ENCODE results near the gene RPH3AL.
"Not testable (repeated sequence)": the region's sequence is repeated elsewhere in the genome, so short reads cannot be mapped to it uniquely, and the experiment has no call there.

RPH3AL gene

DNA sequence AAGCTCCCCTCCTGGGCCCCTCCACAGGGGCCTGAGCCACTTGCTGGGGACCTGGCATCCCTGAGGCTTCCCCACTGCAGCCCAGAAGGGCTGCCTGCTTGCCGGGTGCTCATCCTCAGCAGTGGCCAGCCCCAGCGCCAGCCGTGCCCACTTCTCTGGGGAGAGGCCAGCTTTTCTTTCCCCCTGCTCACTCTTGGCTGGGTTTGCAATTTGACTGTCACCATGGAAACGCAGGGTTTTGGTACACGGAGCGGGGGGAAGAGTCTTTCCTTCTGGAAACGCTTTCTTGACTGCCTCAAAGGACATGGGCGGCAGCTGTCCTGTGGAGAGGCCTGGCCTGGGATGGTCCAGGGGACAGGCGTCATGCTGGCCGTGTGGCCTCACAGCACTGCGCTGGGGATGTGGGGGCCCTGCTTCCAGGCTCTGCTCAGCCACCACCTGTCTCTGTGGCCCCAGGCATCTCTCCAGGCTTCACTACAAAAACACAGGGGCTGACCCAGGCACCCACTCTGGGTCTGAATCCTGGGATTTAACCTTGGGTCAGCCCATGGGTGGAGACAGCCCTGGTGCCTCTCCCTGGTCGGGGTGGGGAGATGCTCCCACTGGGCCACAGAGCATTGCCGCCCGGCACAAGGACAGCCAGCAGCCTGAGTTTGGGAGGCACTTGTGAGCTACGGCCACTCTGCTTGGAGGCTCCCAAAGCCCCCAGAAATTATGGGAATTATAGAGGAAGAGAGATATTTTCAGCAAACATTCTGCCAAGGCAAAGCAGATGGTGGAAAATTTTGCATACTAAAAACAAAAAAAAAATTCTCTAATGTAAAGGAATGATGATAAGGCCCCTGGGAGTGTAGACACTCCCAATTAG lies 125.3 kb downstream of the RPH3AL start:
- ATAC-seq (replicated peaks) (no peak), DNase-seq (no peak)
- H3K27ac Mint-ChIP-seq = no peak overlapping the region
- H3K4me1 Mint-ChIP-seq = peaks cover 2 to 6% of the 10 kb centered on the region in 2 donors
- no peaks in the 10 kb centered on the region for H3K9me3 Mint-ChIP-seq
- H3K27me3 Mint-ChIP-seq = peaks cover 0 to 5% of the 10 kb centered on the region in 2 donors
- no peak overlapping the region for H3K4me3 Mint-ChIP-seq
- no peaks in the 10 kb centered on the region for H3K36me3 Mint-ChIP-seq

DNA sequence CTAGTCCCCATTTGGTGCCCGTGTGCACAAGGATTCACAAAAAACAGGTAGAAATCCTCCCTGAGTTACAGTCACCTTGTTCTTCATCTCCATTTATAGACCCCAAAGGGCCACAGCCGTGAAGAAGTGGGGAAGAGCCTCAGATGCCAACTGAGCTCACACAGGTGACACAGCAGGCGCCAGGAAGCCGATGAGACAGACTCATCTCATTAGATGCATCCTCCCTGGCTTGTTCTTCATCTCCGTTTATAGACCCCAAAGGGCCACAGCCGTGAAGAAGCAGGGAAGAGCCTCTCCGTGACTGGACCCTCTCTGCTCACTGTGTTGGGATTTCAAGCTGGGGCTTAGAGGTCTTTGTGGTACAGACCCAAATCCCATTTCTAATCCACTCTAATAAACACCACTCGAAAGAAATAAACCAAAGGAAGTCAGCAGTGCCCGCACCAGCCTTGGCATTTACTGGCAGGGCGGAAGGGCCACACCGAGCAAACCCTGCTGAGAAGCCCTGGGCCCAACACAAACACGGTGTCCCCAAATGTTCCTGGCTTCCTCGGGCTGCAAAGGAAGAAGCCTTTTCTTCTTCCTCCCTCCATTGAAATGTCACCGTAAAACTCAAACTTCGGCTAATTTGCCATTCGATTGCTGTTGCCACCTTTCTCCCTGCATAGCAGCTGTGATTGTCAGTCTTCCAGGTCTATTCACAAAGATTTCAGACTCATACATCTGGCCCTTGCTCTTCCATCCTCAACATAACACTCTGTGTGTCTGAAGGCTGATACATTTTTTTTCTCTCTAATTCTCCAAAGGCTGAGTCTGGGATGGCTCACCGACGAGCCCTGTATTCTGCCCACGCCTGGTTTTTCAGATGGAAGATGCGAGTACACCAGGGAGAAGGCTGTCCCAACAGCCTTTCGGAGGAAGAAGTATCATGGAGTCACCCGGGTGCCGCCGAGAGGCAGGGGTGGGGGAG lies 126.2 kb downstream of the RPH3AL start:
- Mint-ChIP-seq H3K27ac (peak overlapping the region; percentile 81), H3K4me1 (no peaks in the 10 kb centered on the region), H3K4me3 (no peak overlapping the region), H3K27me3 (no peaks in the 10 kb centered on the region), H3K9me3 (no peaks in the 10 kb centered on the region), H3K36me3 (no peaks in the 10 kb centered on the region)
- ATAC-seq (replicated peaks) (no peak), DNase-seq (no peak)

DNA sequence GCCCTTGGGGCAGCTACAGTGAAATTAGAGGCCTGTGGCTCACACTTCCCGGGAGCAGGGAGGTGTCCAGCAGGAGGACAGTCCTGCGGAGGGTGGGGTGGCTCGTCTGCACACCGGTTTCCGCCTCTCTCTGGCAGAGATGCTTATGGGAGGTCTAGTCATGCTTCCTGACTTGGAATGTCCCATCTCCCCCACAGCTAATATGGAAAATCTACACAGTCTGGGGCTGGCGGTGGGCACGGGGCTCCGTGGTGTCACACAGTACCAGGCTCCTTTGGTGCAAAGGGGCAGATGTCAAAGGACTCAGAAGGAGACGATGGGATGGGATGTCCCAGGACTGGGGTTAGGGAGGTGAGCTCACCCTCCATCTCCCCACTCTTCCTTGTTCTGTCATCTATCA lies 127.1 kb downstream of the RPH3AL start:
- no peaks in the 10 kb centered on the region for H3K36me3 Mint-ChIP-seq
- no peaks in the 10 kb centered on the region for H3K4me1 Mint-ChIP-seq
- no peaks in the 10 kb centered on the region for H3K27me3 Mint-ChIP-seq
- ATAC-seq (replicated peaks) = no peak
- DNase-seq = no peak
- peak overlapping the region; percentile 81 for H3K27ac Mint-ChIP-seq
- H3K9me3 Mint-ChIP-seq = no peaks in the 10 kb centered on the region
- no peak overlapping the region for H3K4me3 Mint-ChIP-seq

DNA sequence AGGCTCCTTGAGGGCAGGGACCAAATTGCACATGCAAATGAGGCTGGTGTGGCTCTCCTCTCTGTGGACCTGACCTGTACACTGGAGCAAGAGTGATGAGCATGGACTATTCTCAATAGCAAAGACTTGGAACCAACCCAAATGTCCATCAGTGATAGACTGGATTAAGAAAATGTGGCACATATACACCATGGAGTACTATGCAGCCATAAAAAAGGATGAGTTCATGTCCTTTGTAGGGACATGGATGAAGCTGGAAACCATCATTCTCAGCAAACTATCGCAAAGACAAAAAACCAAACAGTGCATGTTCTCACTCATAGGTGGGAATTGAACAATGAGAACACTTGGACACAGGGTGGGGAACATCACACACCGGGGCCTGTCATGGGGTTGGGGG lies 128.0 kb downstream of the RPH3AL start:
- ATAC-seq (replicated peaks); H3K9me3 Mint-ChIP-seq; H3K36me3 Mint-ChIP-seq; DNase-seq; H3K4me3 Mint-ChIP-seq; H3K4me1 Mint-ChIP-seq; H3K27me3 Mint-ChIP-seq; H3K27ac Mint-ChIP-seq: not testable (repeated sequence)

DNA sequence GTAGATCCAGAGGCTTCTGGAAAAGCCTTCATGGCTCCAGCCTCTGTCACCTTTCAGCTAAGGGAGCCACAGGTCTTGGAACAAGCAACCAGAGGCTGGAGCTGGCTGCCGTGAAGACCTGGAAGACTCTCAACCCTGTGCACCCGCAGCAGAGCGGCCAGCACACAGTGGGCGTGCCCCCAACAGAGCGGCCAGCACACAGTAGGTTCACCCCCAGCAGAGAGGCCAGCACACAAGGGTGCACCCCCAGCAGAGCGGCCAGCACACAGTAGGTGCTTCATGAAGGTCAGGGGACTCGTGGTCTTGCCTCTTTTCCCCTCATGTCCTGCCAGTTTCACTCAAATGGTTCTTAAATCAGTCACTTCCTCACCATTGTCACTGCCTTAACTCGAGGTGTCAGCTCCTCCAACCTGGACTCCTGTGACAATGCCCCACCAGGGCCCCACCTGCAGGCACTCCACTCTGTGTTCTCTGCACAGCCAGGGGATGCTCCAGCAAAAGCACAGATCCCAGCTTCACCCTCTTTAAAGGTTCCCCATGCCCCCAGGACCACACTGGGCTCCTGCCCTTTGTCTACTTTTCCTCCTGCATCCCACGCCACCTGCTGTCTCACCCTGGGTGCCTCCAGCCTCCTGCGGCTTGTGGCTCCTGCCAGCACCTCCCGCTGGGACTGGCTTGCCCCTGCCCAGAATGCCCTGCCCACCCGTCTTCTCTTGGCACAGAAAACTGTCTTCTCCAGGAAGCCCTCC lies 128.7 kb downstream of the RPH3AL start:
- no peak for DNase-seq
- H3K4me3 Mint-ChIP-seq = no peak overlapping the region
- no peaks in the 10 kb centered on the region for H3K36me3 Mint-ChIP-seq

DNA sequence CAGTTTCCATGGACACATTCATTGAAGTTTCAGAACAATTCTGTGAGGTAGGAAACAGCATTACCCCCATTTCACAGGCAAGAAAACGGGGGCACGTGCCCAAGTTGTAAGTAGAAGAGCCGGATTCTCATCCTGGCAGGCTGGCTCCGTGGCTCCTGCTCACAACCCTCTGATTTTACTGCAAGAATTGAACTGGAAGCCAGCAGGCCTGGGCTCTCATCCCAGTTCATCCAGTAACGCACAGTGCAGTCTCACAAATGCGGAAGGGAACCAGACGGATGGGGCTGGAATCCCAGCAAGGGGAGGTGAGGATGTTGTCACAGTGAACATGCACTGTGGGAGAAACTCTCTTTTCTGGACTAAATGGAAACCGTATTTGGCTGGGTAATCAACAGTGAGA lies 130.4 kb downstream of the RPH3AL start:
- no peaks in the 10 kb centered on the region for H3K9me3 Mint-ChIP-seq
- ATAC-seq (replicated peaks) = no peak

More for the DNA sequence above, 128.7 kb downstream of the RPH3AL start:
- no peaks in the 10 kb centered on the region for H3K27me3 Mint-ChIP-seq
- no peak overlapping the region for H3K27ac Mint-ChIP-seq
- no peak for ATAC-seq (replicated peaks)
- H3K4me1 Mint-ChIP-seq = no peaks in the 10 kb centered on the region
- no peaks in the 10 kb centered on the region for H3K9me3 Mint-ChIP-seq

DNA sequence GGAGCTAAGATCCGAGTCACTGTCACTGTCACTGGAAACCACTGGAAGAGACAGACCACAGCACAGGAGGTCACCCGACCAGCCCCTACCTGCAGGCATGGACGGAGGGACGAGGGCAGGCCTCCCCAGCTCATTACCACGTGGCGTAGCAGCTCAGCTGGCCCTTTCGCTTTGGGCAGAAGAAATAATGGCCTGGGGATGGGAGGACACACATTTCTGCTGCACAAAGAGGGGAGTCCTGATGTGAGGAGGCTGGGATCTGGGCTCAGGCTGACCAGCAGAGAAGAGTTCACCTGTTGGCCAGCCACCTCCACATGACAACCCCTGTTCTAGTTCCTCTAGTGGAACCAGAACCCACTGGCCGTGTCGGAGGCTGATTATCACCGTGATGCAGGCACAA lies 132.9 kb downstream of the RPH3AL start:
- no peak for DNase-seq
- H3K4me1 Mint-ChIP-seq = peaks cover 0 to 2% of the 10 kb centered on the region in 2 donors
- no peak for ATAC-seq (replicated peaks)
- H3K27me3 Mint-ChIP-seq = no peaks in the 10 kb centered on the region
- H3K36me3 Mint-ChIP-seq = no peaks in the 10 kb centered on the region
- H3K4me3 Mint-ChIP-seq = no peak overlapping the region
- H3K27ac Mint-ChIP-seq = no peak overlapping the region
- no peaks in the 10 kb centered on the region for H3K9me3 Mint-ChIP-seq

More for the DNA sequence above, 130.4 kb downstream of the RPH3AL start:
- Mint-ChIP-seq H3K27me3 (no peaks in the 10 kb centered on the region), H3K4me3 (no peak overlapping the region), H3K4me1 (no peaks in the 10 kb centered on the region), H3K36me3 (no peaks in the 10 kb centered on the region), H3K27ac (no peak overlapping the region)
- no peak for DNase-seq

DNA sequence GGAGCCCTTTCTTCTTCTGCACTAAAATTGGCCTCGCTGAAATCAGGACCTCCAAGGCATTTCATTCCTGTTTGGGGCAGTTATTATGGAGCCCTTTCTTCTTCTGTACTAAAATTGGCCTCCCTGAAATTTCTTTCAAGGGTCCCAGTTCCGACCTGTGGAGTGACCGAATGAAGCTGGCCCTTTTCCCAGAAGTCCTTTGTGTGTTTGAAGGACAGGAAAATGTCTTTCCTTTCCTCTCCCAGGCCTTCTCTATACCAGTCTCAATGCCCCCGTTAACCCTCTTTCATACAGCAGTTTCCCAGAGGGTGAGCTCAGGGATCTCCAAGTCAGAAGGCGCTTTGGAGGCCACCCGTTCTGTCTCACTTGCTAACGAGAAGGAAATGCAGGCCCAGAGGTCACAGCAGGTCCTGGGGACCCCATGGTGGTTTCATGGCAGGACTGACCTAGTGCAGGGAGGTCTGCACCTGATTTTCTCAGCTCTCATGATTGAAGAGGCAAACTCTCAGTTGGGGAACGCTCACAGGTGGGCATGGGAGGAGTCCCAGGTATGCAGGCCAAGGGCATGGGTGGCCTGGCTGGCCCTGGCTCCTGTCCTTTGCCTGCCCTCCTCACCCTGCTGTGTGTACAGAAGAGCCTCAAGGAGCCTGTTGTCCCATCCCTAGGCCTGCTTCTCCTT lies 134.0 kb downstream of the RPH3AL start:
- Mint-ChIP-seq H3K27ac (no peak overlapping the region), H3K9me3 (no peaks in the 10 kb centered on the region), H3K4me1 (peaks cover 0 to 3% of the 10 kb centered on the region in 2 donors), H3K36me3 (no peaks in the 10 kb centered on the region), H3K27me3 (no peaks in the 10 kb centered on the region), H3K4me3 (no peak overlapping the region)
- DNase-seq (no peak), ATAC-seq (replicated peaks) (no peak)

DNA sequence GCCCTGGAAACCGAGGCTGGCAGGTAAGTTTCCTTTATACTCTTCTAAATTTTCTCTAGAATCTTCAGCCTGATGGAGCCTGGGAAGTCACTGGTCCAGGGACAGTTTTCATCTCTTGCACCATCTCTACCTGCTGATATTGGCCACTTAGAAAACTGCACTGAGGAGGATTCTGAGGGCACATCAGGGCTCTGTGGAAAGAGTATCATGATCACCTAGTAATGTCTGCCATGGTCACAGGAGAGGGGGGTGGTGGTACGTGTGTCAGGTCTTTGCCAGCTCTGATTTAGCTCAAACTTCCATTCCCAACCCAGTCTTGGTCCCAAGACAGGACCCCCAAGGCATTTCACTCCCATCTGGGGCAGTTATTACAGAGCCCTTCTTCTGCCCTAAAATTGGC lies 136.0 kb downstream of the RPH3AL start:
- no peak for ATAC-seq (replicated peaks)

DNA sequence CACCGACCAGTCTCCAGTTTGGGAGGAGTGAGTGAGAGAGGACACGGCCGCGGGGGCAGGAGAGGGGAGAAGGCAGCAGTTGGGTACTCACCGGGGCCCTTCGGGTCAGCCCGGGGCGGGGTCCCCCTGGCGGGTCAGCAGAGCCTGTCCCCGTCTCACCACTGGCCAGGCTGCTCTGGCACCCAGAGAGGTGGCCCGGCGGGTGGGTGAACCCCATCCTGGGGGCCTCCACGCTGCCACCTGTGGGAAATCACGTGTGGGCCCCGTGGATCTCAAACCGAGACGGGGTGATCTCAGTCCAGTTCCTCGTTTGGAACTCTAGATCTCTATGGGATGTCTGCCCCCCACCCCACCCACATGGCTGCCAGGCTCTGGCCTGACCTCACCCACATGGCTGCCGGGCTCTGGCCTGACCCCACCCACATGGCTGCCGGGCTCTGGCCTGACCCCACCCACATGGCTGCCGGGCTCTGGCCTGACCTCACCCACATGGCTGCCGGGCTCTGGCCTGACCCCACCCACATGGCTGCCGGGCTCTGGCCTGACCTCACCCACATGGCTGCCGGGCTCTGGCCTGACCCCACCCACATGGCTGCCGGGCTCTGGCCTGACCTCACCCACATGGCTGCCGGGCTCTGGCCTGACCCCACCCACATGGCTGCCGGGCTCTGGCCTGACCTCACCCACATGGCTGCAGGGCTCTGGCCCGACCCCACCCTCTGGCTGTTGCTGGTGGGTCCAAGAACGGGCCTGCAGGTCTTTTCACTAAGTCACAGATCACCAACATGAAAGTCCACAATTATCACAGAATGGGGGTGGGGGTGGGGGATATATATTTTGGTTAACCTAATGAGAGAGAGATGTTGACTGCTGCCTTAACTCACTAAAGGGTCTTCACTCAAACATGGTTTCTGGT lies 136.8 kb downstream of the RPH3AL start:
- Mint-ChIP-seq H3K4me3 (peak overlapping the region in 1 of 2 donors; percentile 51), H3K27ac (peak overlapping the region; percentile 75)
- H3K36me3 Mint-ChIP-seq, H3K4me1 Mint-ChIP-seq, DNase-seq, H3K27me3 Mint-ChIP-seq, H3K9me3 Mint-ChIP-seq: not testable (repeated sequence)
- ATAC-seq (replicated peaks) = peak in 1 of 2 donors; percentile 55

More for the DNA sequence above, 136.0 kb downstream of the RPH3AL start:
- no peak for DNase-seq
- no peak overlapping the region for H3K4me3 Mint-ChIP-seq
- H3K27me3 Mint-ChIP-seq = peaks cover 0 to 4% of the 10 kb centered on the region in 2 donors
- no peak overlapping the region for H3K27ac Mint-ChIP-seq
- H3K4me1 Mint-ChIP-seq = peaks cover 0 to 3% of the 10 kb centered on the region in 2 donors
- H3K36me3 Mint-ChIP-seq = peaks cover 2 to 6% of the 10 kb centered on the region in 2 donors
- no peaks in the 10 kb centered on the region for H3K9me3 Mint-ChIP-seq

DNA sequence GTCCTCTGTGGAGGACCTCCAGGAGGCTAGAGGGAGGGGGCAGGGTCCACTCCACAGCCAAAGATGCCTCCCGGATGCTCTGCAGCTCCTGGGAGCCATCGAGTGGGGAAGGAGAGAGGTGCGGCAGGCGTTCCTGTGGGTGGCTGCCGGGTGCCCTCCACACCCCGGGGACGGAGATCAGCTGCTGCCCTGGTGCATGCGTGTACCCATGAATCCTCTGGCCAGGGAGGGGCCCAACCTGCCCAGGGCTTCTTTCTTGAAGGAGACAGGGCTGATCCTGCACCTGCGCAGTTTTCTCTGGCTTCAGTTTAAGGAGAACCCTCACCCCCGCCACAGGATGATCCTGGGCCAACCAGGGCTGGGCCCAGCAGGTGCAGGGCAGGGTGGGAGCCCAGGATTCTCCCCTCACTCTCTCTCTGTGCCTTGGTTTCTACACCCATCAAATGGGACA lies 137.7 kb downstream of the RPH3AL start:
- H3K36me3 Mint-ChIP-seq = peaks cover 2 to 6% of the 10 kb centered on the region in 2 donors
- H3K9me3 Mint-ChIP-seq = no peaks in the 10 kb centered on the region
- H3K4me1 Mint-ChIP-seq = peaks cover 0 to 3% of the 10 kb centered on the region in 2 donors
- no peak for DNase-seq
- H3K27me3 Mint-ChIP-seq = peaks cover 0 to 10% of the 10 kb centered on the region in 2 donors
- peak overlapping the region; percentile 47 for H3K27ac Mint-ChIP-seq
- no peak for ATAC-seq (replicated peaks)
- H3K4me3 Mint-ChIP-seq = peak overlapping the region in 1 of 2 donors; percentile 51

DNA sequence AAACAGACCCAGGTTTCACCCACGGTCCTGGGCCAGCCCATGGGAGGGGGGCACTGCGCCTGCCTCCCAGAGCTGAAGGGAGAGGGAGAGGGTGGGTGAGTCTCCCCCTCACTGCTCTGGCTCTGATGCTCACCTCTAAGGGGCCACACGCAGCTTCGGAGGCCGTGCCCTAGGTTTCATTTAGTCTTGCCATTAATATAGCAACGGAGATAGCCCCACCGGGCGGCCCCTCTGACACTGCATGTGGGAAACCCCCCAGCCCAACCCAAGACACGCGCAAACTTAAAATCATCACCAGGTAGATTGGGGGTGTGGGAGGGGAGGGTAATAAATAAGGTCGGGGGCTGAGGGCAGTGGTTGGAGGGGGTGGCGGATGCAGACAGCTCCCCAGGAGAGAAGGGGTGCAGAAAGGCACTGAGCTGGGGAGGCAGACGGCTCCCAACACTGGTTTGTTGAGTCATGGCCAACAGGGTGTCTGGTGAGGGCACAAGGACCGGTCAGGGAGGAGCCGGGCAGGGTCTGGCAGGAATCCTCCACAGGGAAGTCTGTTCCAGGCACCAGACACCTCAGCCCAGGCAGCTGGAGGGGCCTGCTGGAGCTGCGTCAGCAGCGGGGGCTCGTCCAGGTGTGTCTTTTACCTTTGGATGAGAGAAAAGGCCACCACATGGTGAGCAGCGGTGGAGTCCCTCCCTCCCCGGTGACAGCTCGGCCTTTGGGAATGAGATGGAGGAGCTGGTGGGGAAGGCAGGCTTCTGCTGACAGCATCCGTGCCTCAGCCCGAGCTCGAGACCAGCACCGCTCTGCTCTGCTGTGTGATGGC lies 139.1 kb downstream of the RPH3AL start:
- peaks cover 0 to 3% of the 10 kb centered on the region in 2 donors for H3K4me1 Mint-ChIP-seq
- H3K27me3 Mint-ChIP-seq = peaks cover 0 to 14% of the 10 kb centered on the region in 2 donors
- no peak overlapping the region for H3K27ac Mint-ChIP-seq
- H3K36me3 Mint-ChIP-seq = peaks cover 2 to 9% of the 10 kb centered on the region in 2 donors
- H3K9me3 Mint-ChIP-seq = peaks cover 4% of the 10 kb centered on the region in 2 donors
- ATAC-seq (replicated peaks) = no peak
- no peak overlapping the region for H3K4me3 Mint-ChIP-seq
- DNase-seq = no peak

Data from stimulated activated naive B cell treated with anti-CD40 and anti-IgM and Interleukin-4, amounts not matched to agents 10 μg/mL and 1 μg/mL and 100 μg/mL, for 72 hours (primary cell).